WERI-Rb-1 (cell line): ENCODE measurements around the gene TIMM13.
"Not testable (repeated sequence)": the region's sequence is repeated elsewhere in the genome, so short reads cannot be mapped to it uniquely, and the experiment has no call there.

Source experiments
- DNase-seq: peaks from one replicate; pipeline ENCODE4 v3.0.0-alpha.2; 2020
- H3K27ac ChIP-seq: fragments of 250-450 bp; sonication (Bioruptor Pico); 2 replicates; pipeline ENCODE4 v1.5.1; 2020; ENCODE audit warnings: mild to moderate bottlenecking, moderate library complexity
- H3K27me3 ChIP-seq: fragments of 250-450 bp; sonication (Bioruptor Pico); 2 replicates; pipeline ENCODE4 v1.5.1; 2021; ENCODE audit warnings: mild to moderate bottlenecking, low read depth, moderate library complexity; ENCODE audit not compliant: insufficient read depth, severe bottlenecking
- H3K36me3 ChIP-seq: fragments of 250-450 bp; sonication (Bioruptor Pico); 2 replicates; pipeline ENCODE4 v1.5.1; 2020; ENCODE audit warnings: mild to moderate bottlenecking, moderate library complexity
- H3K4me3 ChIP-seq: 2 replicates; pipeline ENCODE4 v1.5.1; 2011; ENCODE audit warnings: low read depth, mild to moderate bottlenecking, control low read depth, low read length
- H3K9me3 ChIP-seq: fragments of 250-450 bp; sonication (Bioruptor Pico); 2 replicates; pipeline ENCODE4 v1.5.1; 2021; ENCODE audit warnings: mild to moderate bottlenecking, moderate library complexity; ENCODE audit not compliant: severe bottlenecking
- TF ChIP-seq, protein P1 (sequence below): IDR thresholded peaks from 2 replicates; pipeline ENCODE4 v1.5.1; 2011; ENCODE audit warnings: low read depth, mild to moderate bottlenecking, control low read depth, inconsistent platforms, low read length

The TIMM13 gene

DNA sequence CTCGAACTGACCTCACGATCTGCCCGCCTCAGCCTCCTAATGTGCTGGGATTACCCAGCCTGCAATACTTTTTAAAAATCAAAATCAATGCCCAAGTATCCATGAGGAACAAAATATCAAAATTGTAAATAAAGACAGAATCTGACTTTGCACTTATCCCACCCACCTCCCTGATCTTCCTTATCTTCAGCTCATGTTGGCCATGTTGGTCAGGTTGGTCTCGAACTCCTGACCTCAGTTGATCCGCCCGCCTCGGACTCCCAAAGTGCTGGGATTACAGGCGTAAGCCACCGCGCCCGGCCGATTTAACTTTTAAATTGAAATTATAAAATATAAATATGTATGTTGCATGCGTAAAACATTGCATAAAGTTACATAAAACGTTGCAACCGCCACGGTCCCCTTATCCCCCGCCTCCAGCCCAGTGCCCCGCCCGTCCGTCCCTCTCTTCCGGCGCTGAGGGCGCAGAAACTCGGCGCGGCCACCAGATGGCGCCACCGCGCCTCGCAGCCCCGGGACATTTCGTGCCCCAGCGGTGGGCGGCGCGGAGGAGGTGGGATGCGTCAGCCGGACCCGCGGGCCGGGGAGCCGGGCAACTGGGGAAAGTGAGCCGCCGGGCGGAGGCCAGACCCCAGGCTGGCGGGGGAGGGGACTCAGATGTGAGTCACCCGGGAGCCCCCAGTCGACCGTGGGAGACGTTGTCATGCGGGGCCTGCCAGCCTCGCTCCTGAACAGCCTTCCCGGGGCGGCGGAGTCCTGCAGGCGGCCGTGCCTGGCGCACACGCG lies 47.0 kb upstream of the TIMM13 start:
- no peaks in the 10 kb centered on the region for H3K9me3 ChIP-seq
- H3K27me3 ChIP-seq = peaks cover 5% of the 10 kb centered on the region
- no peak overlapping the region for H3K27ac ChIP-seq
- no peaks in the 10 kb centered on the region for H3K36me3 ChIP-seq
- peak; percentile 81 for DNase-seq
- TF ChIP-seq, protein P1, sequence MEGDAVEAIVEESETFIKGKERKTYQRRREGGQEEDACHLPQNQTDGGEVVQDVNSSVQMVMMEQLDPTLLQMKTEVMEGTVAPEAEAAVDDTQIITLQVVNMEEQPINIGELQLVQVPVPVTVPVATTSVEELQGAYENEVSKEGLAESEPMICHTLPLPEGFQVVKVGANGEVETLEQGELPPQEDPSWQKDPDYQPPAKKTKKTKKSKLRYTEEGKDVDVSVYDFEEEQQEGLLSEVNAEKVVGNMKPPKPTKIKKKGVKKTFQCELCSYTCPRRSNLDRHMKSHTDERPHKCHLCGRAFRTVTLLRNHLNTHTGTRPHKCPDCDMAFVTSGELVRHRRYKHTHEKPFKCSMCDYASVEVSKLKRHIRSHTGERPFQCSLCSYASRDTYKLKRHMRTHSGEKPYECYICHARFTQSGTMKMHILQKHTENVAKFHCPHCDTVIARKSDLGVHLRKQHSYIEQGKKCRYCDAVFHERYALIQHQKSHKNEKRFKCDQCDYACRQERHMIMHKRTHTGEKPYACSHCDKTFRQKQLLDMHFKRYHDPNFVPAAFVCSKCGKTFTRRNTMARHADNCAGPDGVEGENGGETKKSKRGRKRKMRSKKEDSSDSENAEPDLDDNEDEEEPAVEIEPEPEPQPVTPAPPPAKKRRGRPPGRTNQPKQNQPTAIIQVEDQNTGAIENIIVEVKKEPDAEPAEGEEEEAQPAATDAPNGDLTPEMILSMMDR = peak; percentile 87
- peak overlapping the region; percentile 83 for H3K4me3 ChIP-seq

DNA sequence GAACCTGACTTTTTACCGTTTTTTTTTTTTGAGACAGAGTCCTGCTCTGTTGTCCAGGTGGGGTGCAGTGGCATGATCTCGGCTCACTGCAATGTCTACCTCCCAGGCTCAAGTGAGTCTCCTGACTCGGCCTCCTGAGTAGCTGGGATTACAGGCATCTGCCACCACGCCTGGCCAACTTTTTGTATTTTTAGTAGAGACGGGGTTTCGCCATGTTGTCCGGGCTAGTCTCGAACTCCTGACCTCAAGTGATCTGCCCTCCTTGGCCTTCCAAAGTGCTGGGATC lies 42.5 kb upstream of the TIMM13 start:
- not testable (repeated sequence) for H3K27ac ChIP-seq, H3K27me3 ChIP-seq, H3K4me3 ChIP-seq, H3K9me3 ChIP-seq, H3K36me3 ChIP-seq, DNase-seq

- Histone ChIP-seq H3K4me3 (no peak overlapping the region), H3K27me3 (no peaks in the 10 kb centered on the region), H3K9me3 (no peaks in the 10 kb centered on the region), H3K27ac (no peak overlapping the region), H3K36me3 (no peaks in the 10 kb centered on the region)
- no peak for DNase-seq
- TF ChIP-seq, protein P1 = no peak
These were observed 41.9 kb upstream of the TIMM13 start for GRCh38 chr19:2469102-2469914.

GRCh38 chr19:2468596-2468995 lies 41.2 kb upstream of the TIMM13 start:
- no peak overlapping the region for H3K4me3 ChIP-seq
- no peaks in the 10 kb centered on the region for H3K36me3 ChIP-seq
- no peak overlapping the region for H3K27ac ChIP-seq
- H3K9me3 ChIP-seq = no peaks in the 10 kb centered on the region
- DNase-seq = no peak
- TF ChIP-seq, protein P1 = no peak
- H3K27me3 ChIP-seq = no peaks in the 10 kb centered on the region

DNA sequence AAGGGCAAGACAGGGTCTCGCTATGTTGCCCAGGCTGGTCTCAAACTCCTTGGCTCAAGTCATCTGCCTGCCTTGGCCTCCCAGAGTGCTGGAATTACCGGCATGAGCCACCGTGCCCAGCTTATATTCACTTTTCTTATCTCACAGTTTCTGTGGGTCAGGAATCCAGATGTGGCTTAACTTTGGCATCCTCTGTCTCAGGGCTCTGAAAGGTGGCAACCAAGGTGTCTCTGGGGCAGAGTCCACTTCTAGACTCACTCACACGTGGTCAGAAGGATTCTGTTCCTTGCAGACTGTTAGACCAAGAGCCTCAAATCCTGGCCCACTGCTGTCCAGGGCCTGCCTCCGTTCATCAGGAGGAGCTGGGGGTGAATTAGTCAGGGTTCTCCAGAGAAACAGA lies 37.0 kb upstream of the TIMM13 start:
- Histone ChIP-seq H3K4me3 (no peak overlapping the region), H3K27ac (no peak overlapping the region), H3K36me3 (no peaks in the 10 kb centered on the region)

GRCh38 chr19:2463694-2464093 lies 36.3 kb upstream of the TIMM13 start:
- not testable (repeated sequence) for H3K27me3 ChIP-seq, H3K36me3 ChIP-seq, H3K4me3 ChIP-seq, H3K9me3 ChIP-seq, H3K27ac ChIP-seq, DNase-seq

More for the DNA sequence above, 37.0 kb upstream of the TIMM13 start:
- Histone ChIP-seq H3K27me3 (no peaks in the 10 kb centered on the region), H3K9me3 (no peaks in the 10 kb centered on the region)
- TF ChIP-seq, protein P1 = no peak
- DNase-seq = no peak
